IPS-NIHi7 (cell line): ENCODE results near the gene ATXN2.
"Not testable (repeated sequence)": the region's sequence is repeated elsewhere in the genome, so short reads cannot be mapped to it uniquely, and the experiment has no call there.

ENCODE experiments used
- DNase-seq: peaks from one replicate; pipeline ENCODE4 v3.0.0; 2012; ENCODE audit warnings: mixed read lengths; ENCODE audit errors: extremely low spot score

ATXN2 gene

DNA sequence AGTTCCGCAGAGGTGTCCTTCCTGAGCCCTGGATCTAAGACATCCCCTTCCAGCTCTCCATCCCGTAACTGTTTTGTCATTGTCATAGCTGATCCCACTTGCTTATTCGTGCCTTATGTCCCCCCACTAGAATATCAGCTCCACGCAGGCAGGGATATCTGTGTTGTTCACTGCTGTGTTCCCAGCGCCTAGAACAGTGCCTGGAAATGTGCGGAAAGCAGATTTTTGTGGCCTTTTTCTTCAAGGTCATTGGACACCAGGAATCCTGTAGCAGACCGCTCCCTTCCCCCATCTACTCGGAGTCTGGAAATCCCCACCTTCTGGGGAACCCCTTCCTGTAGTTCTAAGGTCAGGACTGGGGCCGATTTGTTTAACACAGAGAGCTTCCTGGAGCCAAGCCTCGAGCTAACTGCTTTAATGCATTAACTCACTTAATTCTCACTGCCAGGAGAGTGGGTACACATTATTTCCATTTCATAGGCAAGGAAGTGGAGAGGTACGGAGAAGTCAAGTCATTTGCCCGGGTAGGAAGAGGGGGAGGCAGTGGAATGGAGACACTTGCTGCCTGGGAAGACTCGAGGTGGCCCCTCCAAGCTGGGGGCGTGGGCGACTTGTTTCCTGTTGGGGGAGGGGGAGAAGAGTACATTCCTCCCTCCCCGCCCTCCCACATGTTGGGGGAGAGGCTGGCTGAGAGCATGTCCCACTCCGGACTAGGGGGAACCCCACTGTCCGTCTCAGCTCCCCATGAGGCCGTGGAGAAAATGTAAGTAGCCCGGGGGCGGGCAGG, 194.6 kb downstream of the ATXN2 start:
- DNase-seq, result peak; percentile 70

DNA sequence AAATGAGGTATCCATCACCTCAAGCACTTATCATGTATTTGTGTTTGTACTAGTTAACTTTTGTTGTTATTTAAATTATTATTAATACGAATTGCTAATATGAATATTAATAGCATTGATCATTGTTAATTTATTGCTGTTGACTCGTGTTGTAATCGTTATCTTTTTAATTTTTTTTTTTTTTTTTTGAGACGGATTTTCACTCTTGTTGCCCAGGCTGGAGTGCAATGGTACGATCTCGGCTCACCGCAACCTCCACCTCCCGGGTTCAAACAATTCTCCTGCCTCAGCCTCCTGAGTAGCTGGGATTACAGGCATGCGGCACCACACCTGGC, 196.7 kb downstream of the ATXN2 start:
- not testable (repeated sequence) for DNase-seq
